GM19452 (cell line): ENCODE measurements around the gene CTNNA2.

Experiments
- ATAC-seq: cut with Tn5 transposase; IDR thresholded peaks from one replicate; pipeline ENCODE4 v1.9.1; 2021; ENCODE audit not compliant: unreplicated experiment

The CTNNA2 gene

GRCh38 chr2:79512442-79513401 is at the start of gene CTNNA2:
CTNNA2 (plus strand) TSS chr2:79513051.
- peak; percentile 56 for ATAC-seq

GRCh38 chr2:79487399-79487798 is 25.5 kb upstream of the CTNNA2 start:
- no peak for ATAC-seq

GRCh38 chr2:79511320-79511951 is 1.4 kb upstream of the CTNNA2 start:
- no peak for ATAC-seq

- ATAC-seq = no peak
Observed at GRCh38 chr2:79513711-79514110, 860 bp downstream of the CTNNA2 start.

GRCh38 chr2:79529636-79530035 is 16.8 kb downstream of the CTNNA2 start:
- no peak for ATAC-seq

GRCh38 chr2:79530443-79530842 is 17.6 kb downstream of the CTNNA2 start:
- no peak for ATAC-seq

GRCh38 chr2:79547568-79547967 is 34.7 kb downstream of the CTNNA2 start:
- ATAC-seq = no peak

GRCh38 chr2:79552653-79553052 is 39.8 kb downstream of the CTNNA2 start:
- no peak for ATAC-seq

- no peak for ATAC-seq
Observed at GRCh38 chr2:79554899-79555298, 42.0 kb downstream of the CTNNA2 start.

- ATAC-seq = no peak
Observed at GRCh38 chr2:79564065-79564464, 51.2 kb downstream of the CTNNA2 start.

GRCh38 chr2:79569048-79569447 is 56.2 kb downstream of the CTNNA2 start:
- no peak for ATAC-seq

GRCh38 chr2:79573895-79574674 is 61.2 kb downstream of the CTNNA2 start:
- ATAC-seq = no peak

- ATAC-seq = no peak
Observed at GRCh38 chr2:79576451-79576850, 63.6 kb downstream of the CTNNA2 start.

- no peak for ATAC-seq
Observed at GRCh38 chr2:79578952-79579351, 66.1 kb downstream of the CTNNA2 start.

GRCh38 chr2:79580175-79580574 is 67.3 kb downstream of the CTNNA2 start:
- ATAC-seq = no peak

GRCh38 chr2:79585701-79586433 is 73.0 kb downstream of the CTNNA2 start:
- ATAC-seq = no peak

GRCh38 chr2:79591281-79591680 is 78.4 kb downstream of the CTNNA2 start:
- no peak for ATAC-seq

GRCh38 chr2:79593237-79593867 is 80.5 kb downstream of the CTNNA2 start:
- ATAC-seq = no peak

- ATAC-seq = no peak
Observed at GRCh38 chr2:79596403-79596802, 83.6 kb downstream of the CTNNA2 start.

GRCh38 chr2:79604748-79605147 is 91.9 kb downstream of the CTNNA2 start:
- no peak for ATAC-seq
